ENCODE measurements around the gene GPR137. TPM values are rescaled to one million over a fixed set of nuclear protein-coding genes. Genes with fewer than 3 reads are reported as not detected.
A peak's percentile ranks its signal among the peaks of the same experiment; 100 is the strongest.

The GPR137 gene
- 4.9 and 30.8 TPM in 2 replicates for total RNA-seq (ENCODE audit: low replicate concordance)

- Histone ChIP-seq H3K4me3 (peak within 1 kb of the TSS; percentile 97), H3K36me3 (no peaks in the 10 kb centered on the region), H3K27ac (no peak within 1 kb of the TSS), H3K4me1 (peaks cover 5% of the 10 kb centered on the region), H3K27me3 (peaks cover 18% of the 10 kb centered on the region), H3K79me2 (ENCODE audit: low read depth) (peaks cover 3% of the 10 kb centered on the region), H3K4me2 (peak within 1 kb of the TSS; percentile 74), H3K9ac (no peak within 1 kb of the TSS), H3K9me3 (ENCODE audit: low read depth) (no peaks in the 10 kb centered on the region), H3F3A (ENCODE audit: low read depth) (peaks cover 4% of the 10 kb centered on the region), H4K20me1 (ENCODE audit: low read depth) (peaks cover 6% of the 10 kb centered on the region), H2AFZ (replicated peaks) (peak within 1 kb of the TSS; percentile 60)
- no peaks in the 10 kb centered on the region for H3K9me3 Mint-ChIP-seq
- TF ChIP-seq CTCF (IDR thresholded peaks at IDR 0.05) (peak; percentile 31), EZH2 (IDR thresholded peaks at IDR 0.05) (no peak), EZH2phosphoT487 (IDR thresholded peaks at IDR 0.05) (no peak)
- peak; percentile 93 for DNase-seq (ENCODE audit: low spot score)
- H3K4me3 Mint-ChIP-seq: peak within 1 kb of the TSS; percentile 91
- H3K27ac Mint-ChIP-seq: no peak within 1 kb of the TSS
- H3K36me3 Mint-ChIP-seq: peaks cover 7% of the 10 kb centered on the region
- peaks cover 21% of the 10 kb centered on the region for H3K27me3 Mint-ChIP-seq (ENCODE audit: insufficient read depth, low read depth)
- peaks cover 16% of the 10 kb centered on the region for H3K4me1 Mint-ChIP-seq
Observed at GRCh38 chr11:64284962-64285884, at the start of gene GPR137. Gene GPR137, plus strand, starts transcription at chr11:64285848. Its CDS starts 677 bp downstream, at chr11:64286525.

- Histone ChIP-seq H3K36me3 (no peaks in the 10 kb centered on the region), H3F3A (ENCODE audit: low read depth) (peaks cover 36% of the 10 kb centered on the region), H3K4me2 (no peak overlapping the region), H3K9me3 (ENCODE audit: low read depth) (no peaks in the 10 kb centered on the region), H3K4me1 (peaks cover 9% of the 10 kb centered on the region), H4K20me1 (ENCODE audit: low read depth) (peaks cover 8% of the 10 kb centered on the region), H2AFZ (replicated peaks) (no peak overlapping the region), H3K9ac (no peak overlapping the region), H3K4me3 (no peak overlapping the region), H3K79me2 (ENCODE audit: low read depth) (peaks cover 8% of the 10 kb centered on the region), H3K27ac (no peak overlapping the region), H3K27me3 (peaks cover 29% of the 10 kb centered on the region)
- no peaks in the 10 kb centered on the region for H3K9me3 Mint-ChIP-seq
- TF ChIP-seq EZH2 (IDR thresholded peaks at IDR 0.05): no peak
- H3K4me1 Mint-ChIP-seq: peaks cover 19% of the 10 kb centered on the region
- DNase-seq (ENCODE audit: low spot score): no peak
- peak overlapping the region; percentile 69 for H3K4me3 Mint-ChIP-seq
- no peaks in the 10 kb centered on the region for H3K36me3 Mint-ChIP-seq
- peaks cover 15% of the 10 kb centered on the region for H3K27me3 Mint-ChIP-seq (ENCODE audit: insufficient read depth, low read depth)
- H3K27ac Mint-ChIP-seq: no peak overlapping the region
Observed at GRCh38 chr11:64237484-64237951, 48.1 kb upstream of the GPR137 start.

- Mint-ChIP-seq H3K27me3 (ENCODE audit: insufficient read depth, low read depth) (peaks cover 14% of the 10 kb centered on the region), H3K27ac (peak overlapping the region; percentile 54), H3K9me3 (no peaks in the 10 kb centered on the region), H3K36me3 (no peaks in the 10 kb centered on the region), H3K4me1 (peaks cover 23% of the 10 kb centered on the region), H3K4me3 (peak overlapping the region; percentile 21)
- TF ChIP-seq EZH2phosphoT487 (IDR thresholded peaks at IDR 0.05) (no peak), EZH2 (IDR thresholded peaks at IDR 0.05) (no peak), CTCF (IDR thresholded peaks at IDR 0.05) (no peak)
- no peak overlapping the region for H3K4me3 ChIP-seq
- DNase-seq (ENCODE audit: low spot score): no peak
- H3K9ac ChIP-seq: no peak overlapping the region
- H3K36me3 ChIP-seq: no peaks in the 10 kb centered on the region
- H3K4me1 ChIP-seq: peaks cover 9% of the 10 kb centered on the region
- H3K27me3 ChIP-seq: peaks cover 24% of the 10 kb centered on the region
- no peak overlapping the region for H3K27ac ChIP-seq
- no peaks in the 10 kb centered on the region for H3K9me3 ChIP-seq (ENCODE audit: low read depth)
- H3F3A ChIP-seq (ENCODE audit: low read depth): peaks cover 33% of the 10 kb centered on the region
- H3K79me2 ChIP-seq (ENCODE audit: low read depth): peaks cover 11% of the 10 kb centered on the region
- H2AFZ ChIP-seq (replicated peaks): no peak overlapping the region
- peaks cover 14% of the 10 kb centered on the region for H4K20me1 ChIP-seq (ENCODE audit: low read depth)
- H3K4me2 ChIP-seq: no peak overlapping the region
Observed at GRCh38 chr11:64238076-64238475, 47.6 kb upstream of the GPR137 start.

Data from neural progenitor cell (in vitro differentiated cells).